Neural crest cell (in vitro differentiated cells): ENCODE results near the gene MDC1. TPM values are rescaled to one million over a fixed set of nuclear protein-coding genes. Genes with fewer than 3 reads are reported as not detected.
"Not testable (repeated sequence)": the region's sequence is repeated elsewhere in the genome, so short reads cannot be mapped to it uniquely, and the experiment has no call there.

Experiments used
- DNase-seq: peaks from one replicate; pipeline ENCODE4 v3.0.0; 2021; ENCODE audit warnings: low read depth, mixed read lengths, low spot score
- H3K27ac Mint-ChIP-seq: one replicate; pipeline ENCODE4 v1.8.0; 2021; ENCODE audit warnings: mild to moderate bottlenecking, mixed read lengths; ENCODE audit not compliant: unreplicated experiment
- H3K27me3 Mint-ChIP-seq: 2 replicates; pipeline ENCODE4 v1.8.0; 2021; ENCODE audit warnings: low read depth, mild to moderate bottlenecking, mixed read lengths
- H3K36me3 Mint-ChIP-seq: 2 replicates; pipeline ENCODE4 v1.8.0; 2021; ENCODE audit warnings: low read depth, mild to moderate bottlenecking, mixed read lengths
- H3K4me1 Mint-ChIP-seq: 2 replicates; pipeline ENCODE4 v1.8.0; 2021; ENCODE audit warnings: mixed read lengths
- H3K4me3 Mint-ChIP-seq: one replicate; pipeline ENCODE4 v1.8.0; 2021; ENCODE audit warnings: mild to moderate bottlenecking, mixed read lengths
- H3K9me3 Mint-ChIP-seq: 2 replicates; pipeline ENCODE4 v1.8.0; 2021; ENCODE audit warnings: mixed read lengths
- total RNA-seq: library from RNA; stranded (reverse); gene quantifications from 2 replicates; pipeline ENCODE4 v1.2.1, GENCODE V29; 2021
- TF ChIP-seq, protein P1 (sequence below): fragments of 200-600 bp; sonication (generic); conservative IDR thresholded peaks from 2 replicates; pipeline ENCODE4 v1.5.0; 2021; ENCODE audit warnings: antibody characterized with exemption, mild to moderate bottlenecking

MDC1 gene
- total RNA-seq, 1 donor from 2014 or later = 104 TPM

DNA sequence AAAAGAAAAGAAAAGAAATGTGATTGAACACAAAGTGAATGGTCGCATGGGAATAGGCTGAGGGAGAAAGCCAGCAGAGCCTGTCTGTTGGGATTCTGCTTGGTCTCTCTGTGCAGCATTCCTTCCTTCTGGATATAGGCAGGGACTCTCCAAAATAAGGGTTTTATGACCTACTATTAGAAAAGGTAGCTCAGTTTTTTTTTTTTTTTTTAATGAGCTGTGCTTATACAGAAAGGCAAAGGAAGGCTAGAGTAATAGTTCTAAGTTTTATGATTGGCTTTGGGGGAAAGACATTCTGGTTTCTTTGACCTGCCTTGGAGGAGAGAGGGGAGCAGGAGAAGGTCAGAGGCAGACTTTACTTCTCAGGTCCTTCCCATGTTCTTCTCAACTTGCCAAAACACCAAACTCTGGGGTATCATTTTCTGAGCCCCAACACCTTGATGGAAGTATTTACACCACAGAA lies 46.1 kb upstream of the MDC1 start:
- Mint-ChIP-seq H3K36me3 (no peaks in the 10 kb centered on the region), H3K4me1 (peaks cover 41% of the 10 kb centered on the region), H3K4me3 (no peak overlapping the region), H3K9me3 (no peaks in the 10 kb centered on the region), H3K27me3 (no peaks in the 10 kb centered on the region), H3K27ac (peak overlapping the region; percentile 90)
- TF ChIP-seq, protein P1, sequence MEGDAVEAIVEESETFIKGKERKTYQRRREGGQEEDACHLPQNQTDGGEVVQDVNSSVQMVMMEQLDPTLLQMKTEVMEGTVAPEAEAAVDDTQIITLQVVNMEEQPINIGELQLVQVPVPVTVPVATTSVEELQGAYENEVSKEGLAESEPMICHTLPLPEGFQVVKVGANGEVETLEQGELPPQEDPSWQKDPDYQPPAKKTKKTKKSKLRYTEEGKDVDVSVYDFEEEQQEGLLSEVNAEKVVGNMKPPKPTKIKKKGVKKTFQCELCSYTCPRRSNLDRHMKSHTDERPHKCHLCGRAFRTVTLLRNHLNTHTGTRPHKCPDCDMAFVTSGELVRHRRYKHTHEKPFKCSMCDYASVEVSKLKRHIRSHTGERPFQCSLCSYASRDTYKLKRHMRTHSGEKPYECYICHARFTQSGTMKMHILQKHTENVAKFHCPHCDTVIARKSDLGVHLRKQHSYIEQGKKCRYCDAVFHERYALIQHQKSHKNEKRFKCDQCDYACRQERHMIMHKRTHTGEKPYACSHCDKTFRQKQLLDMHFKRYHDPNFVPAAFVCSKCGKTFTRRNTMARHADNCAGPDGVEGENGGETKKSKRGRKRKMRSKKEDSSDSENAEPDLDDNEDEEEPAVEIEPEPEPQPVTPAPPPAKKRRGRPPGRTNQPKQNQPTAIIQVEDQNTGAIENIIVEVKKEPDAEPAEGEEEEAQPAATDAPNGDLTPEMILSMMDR = no peak
- DNase-seq = no peak

DNA sequence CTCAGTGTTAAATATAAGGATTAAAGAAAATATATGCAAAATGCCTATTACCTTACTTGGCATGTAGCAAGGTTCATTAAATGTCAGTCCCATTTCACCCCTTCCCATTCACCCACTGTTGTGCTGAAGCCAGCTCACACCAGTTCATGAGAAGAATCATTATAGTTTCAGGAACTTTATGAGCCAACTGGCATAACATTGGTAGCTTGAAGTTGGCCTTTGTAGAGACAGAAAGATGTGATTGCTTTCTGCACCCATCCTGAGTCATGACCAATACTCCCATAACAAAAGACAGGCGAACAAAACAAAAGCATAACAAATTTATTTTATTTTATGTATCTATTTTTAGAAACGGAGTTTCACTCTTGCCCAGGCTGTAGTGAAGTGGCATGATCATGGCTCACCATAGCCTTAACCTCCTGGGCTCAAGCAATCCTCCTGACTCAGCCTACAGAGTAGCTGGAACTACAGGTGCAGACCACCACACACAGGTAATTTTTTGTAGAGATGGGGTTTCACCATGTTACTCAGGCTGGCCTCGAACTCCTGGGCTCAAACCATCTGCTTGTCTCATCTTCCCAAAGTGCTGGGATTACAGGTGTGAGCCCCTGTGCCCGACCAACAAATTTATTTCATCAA lies 44.8 kb upstream of the MDC1 start:
- H3K27ac Mint-ChIP-seq = no peak overlapping the region
- H3K4me3 Mint-ChIP-seq = no peak overlapping the region
- no peak for DNase-seq
- H3K9me3 Mint-ChIP-seq = no peaks in the 10 kb centered on the region
- TF ChIP-seq, protein P1 = no peak
- H3K27me3 Mint-ChIP-seq = no peaks in the 10 kb centered on the region
- peaks cover 35% of the 10 kb centered on the region for H3K4me1 Mint-ChIP-seq
- H3K36me3 Mint-ChIP-seq = no peaks in the 10 kb centered on the region

DNA sequence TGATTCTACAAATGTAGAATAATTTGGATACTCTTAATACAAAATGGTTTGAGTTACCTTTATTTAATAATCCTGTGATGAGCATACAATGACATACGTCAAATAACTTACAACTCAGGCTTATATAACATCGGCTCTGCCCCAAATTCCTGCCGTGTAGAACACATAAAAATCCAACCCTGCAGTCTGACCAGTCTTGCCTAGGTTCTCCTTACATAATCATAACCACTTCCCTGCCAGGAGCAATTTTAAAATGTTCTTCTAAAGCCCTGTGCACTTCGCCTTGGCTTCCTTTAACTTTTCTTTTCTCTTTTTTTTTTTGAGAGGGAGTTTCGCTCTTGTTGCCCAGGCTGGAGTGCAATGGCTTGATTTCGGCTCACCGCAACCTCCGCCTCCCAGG lies 43.5 kb upstream of the MDC1 start:
- H3K36me3 Mint-ChIP-seq = no peaks in the 10 kb centered on the region
- no peak overlapping the region for H3K27ac Mint-ChIP-seq
- DNase-seq = no peak
- H3K9me3 Mint-ChIP-seq = no peaks in the 10 kb centered on the region
- no peak overlapping the region for H3K4me3 Mint-ChIP-seq
- TF ChIP-seq, protein P1 = no peak
- no peaks in the 10 kb centered on the region for H3K27me3 Mint-ChIP-seq
- peaks cover 25% of the 10 kb centered on the region for H3K4me1 Mint-ChIP-seq

- H3K27me3 Mint-ChIP-seq = no peaks in the 10 kb centered on the region
- H3K4me1 Mint-ChIP-seq = peaks cover 17% of the 10 kb centered on the region
- TF ChIP-seq, protein P1 = no peak
- H3K9me3 Mint-ChIP-seq = no peaks in the 10 kb centered on the region
- H3K36me3 Mint-ChIP-seq = no peaks in the 10 kb centered on the region
- no peak for DNase-seq
- no peak overlapping the region for H3K4me3 Mint-ChIP-seq
- no peak overlapping the region for H3K27ac Mint-ChIP-seq
Measured at GRCh38 chr6:30759575-30760239, 42.6 kb upstream of the MDC1 start.

- no peak for DNase-seq
- no peak overlapping the region for H3K27ac Mint-ChIP-seq
Measured at GRCh38 chr6:30757261-30757904, 40.3 kb upstream of the MDC1 start.

DNA sequence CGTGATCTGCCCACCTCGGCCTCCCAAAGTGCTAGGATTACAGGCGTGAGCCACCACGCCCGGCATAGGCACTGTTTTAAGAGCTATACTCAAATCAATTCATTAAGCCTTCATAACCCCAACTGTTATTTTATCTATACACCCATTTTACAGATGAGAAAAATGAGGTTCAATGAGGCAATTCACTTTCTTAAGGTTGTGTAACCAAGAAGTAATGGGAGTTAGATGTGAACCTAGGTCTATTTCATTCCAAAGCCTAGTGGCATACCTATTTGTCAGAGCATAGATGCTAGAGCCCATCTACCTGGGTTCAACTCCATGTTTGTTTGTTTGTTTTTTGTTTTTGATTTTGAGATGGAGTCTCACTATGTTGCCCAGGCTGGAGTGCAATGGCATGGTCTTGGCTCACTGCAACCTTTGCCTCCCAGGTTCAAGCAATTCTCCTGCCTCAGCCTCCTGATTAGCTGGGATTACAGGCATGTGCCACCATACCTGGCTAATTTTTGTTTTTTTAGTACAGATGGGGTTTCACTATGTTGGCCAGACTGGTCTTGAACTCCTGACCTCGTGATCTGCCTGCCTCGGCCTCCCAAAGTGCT lies 39.4 kb upstream of the MDC1 start:
- H3K27me3 Mint-ChIP-seq = not testable (repeated sequence)

More at GRCh38 chr6:30757261-30757904, 40.3 kb upstream of the MDC1 start:
- H3K4me3 Mint-ChIP-seq = no peak overlapping the region
- H3K9me3 Mint-ChIP-seq = no peaks in the 10 kb centered on the region
- no peaks in the 10 kb centered on the region for H3K36me3 Mint-ChIP-seq
- H3K4me1 Mint-ChIP-seq = no peaks in the 10 kb centered on the region
- H3K27me3 Mint-ChIP-seq = no peaks in the 10 kb centered on the region
- TF ChIP-seq, protein P1 = no peak

More for the DNA sequence above, 39.4 kb upstream of the MDC1 start:
- H3K27ac Mint-ChIP-seq, H3K9me3 Mint-ChIP-seq, H3K4me3 Mint-ChIP-seq, H3K4me1 Mint-ChIP-seq, H3K36me3 Mint-ChIP-seq, DNase-seq: not testable (repeated sequence)
